Activated T-helper 2 cell treated with anti-CD3 and anti-CD28 coated beads, Interferon-gamma antibody, Interleukin-2, Interleukin-4, amounts not matched to agents 10 μg/mL and 5 μg/mL and 100 μg/mL, durations not matched to agents 14 hours and 24 hours and 36 hours (primary cell): ENCODE results near the gene DMRT3. TPM values are rescaled to one million over a fixed set of nuclear protein-coding genes. Genes with fewer than 3 reads are reported as not detected.
A peak's percentile ranks its signal among the peaks of the same experiment; 100 is the strongest.

Experiments used
- DNase-seq: peaks from one replicate; pipeline ENCODE4 v3.0.0; 2021; ENCODE audit warnings: low spot score
- H3K27ac Mint-ChIP-seq: one replicate; pipeline ENCODE4 v1.8.0; 2021; ENCODE audit warnings: mixed read lengths
- H3K27me3 Mint-ChIP-seq: one replicate; pipeline ENCODE4 v1.8.0; 2021; ENCODE audit warnings: low read depth, mixed read lengths
- H3K36me3 Mint-ChIP-seq: one replicate; pipeline ENCODE4 v1.8.0; 2021; ENCODE audit warnings: low read depth, mixed read lengths
- H3K4me1 Mint-ChIP-seq: one replicate; pipeline ENCODE4 v1.8.0; 2021; ENCODE audit warnings: low read depth, mixed read lengths
- H3K4me3 Mint-ChIP-seq: one replicate; pipeline ENCODE4 v1.8.0; 2021; ENCODE audit warnings: low read depth, mild to moderate bottlenecking, moderate library complexity, mixed read lengths
- H3K9me3 Mint-ChIP-seq: one replicate; pipeline ENCODE4 v1.8.0; 2021; ENCODE audit warnings: mixed read lengths
- intact Hi-C: fragments of 100-400 bp; cut with micrococcal nuclease; formaldehyde crosslinking; loops from one replicate; pipeline ENCODE4 v1.15.1; 2023
- total RNA-seq: library from RNA; stranded (reverse); gene quantifications from 2 replicates; pipeline ENCODE4 v1.2.3, GENCODE V29; 2022

Gene DMRT3
- total RNA-seq, 1 donor from 2014 or later, result not detected

GRCh38 chr9:959914-960313, 16.5 kb upstream of the DMRT3 start:
- intact Hi-C loops, result loop anchor here (10.0 kb wide), 1 partner anchor 65 kb away; no protein-coding TSS in a partner anchor
- Mint-ChIP-seq H3K4me1 (no peaks in the 10 kb centered on the region), H3K9me3 (no peaks in the 10 kb centered on the region), H3K27me3 (peaks cover 35% of the 10 kb centered on the region), H3K27ac (no peak overlapping the region), H3K36me3 (no peaks in the 10 kb centered on the region), H3K4me3 (no peak overlapping the region)
- DNase-seq, result no peak

- no peak for DNase-seq
- intact Hi-C loops, result no loop called here
- Mint-ChIP-seq H3K4me1 (no peaks in the 10 kb centered on the region), H3K36me3 (no peaks in the 10 kb centered on the region), H3K4me3 (no peak overlapping the region), H3K27me3 (peaks cover 53% of the 10 kb centered on the region), H3K27ac (no peak overlapping the region), H3K9me3 (no peaks in the 10 kb centered on the region)
Observed at GRCh38 chr9:962023-962422, 14.4 kb upstream of the DMRT3 start.

- peaks cover 84% of the 10 kb centered on the region for H3K27me3 Mint-ChIP-seq
- H3K4me3 Mint-ChIP-seq, result no peak overlapping the region
- H3K27ac Mint-ChIP-seq, result no peak overlapping the region
- DNase-seq, result no peak
- H3K36me3 Mint-ChIP-seq, result no peaks in the 10 kb centered on the region
- no peaks in the 10 kb centered on the region for H3K9me3 Mint-ChIP-seq
- intact Hi-C loops, result no loop called here
- H3K4me1 Mint-ChIP-seq, result peaks cover 5% of the 10 kb centered on the region
Observed at GRCh38 chr9:965497-965896, 11.0 kb upstream of the DMRT3 start.

GRCh38 chr9:966870-967269, 9.6 kb upstream of the DMRT3 start:
- peaks cover 5% of the 10 kb centered on the region for H3K4me1 Mint-ChIP-seq
- H3K36me3 Mint-ChIP-seq, result no peaks in the 10 kb centered on the region
- no peak for DNase-seq
- H3K27ac Mint-ChIP-seq, result no peak overlapping the region
- H3K9me3 Mint-ChIP-seq, result no peaks in the 10 kb centered on the region
- peaks cover 84% of the 10 kb centered on the region for H3K27me3 Mint-ChIP-seq
- H3K4me3 Mint-ChIP-seq, result no peak overlapping the region
- intact Hi-C loops, result loop anchor here (2.0 kb wide), 1 partner anchor 124 kb away; no protein-coding TSS in a partner anchor

GRCh38 chr9:967436-967835, 9.0 kb upstream of the DMRT3 start:
- Mint-ChIP-seq H3K36me3 (no peaks in the 10 kb centered on the region), H3K9me3 (no peaks in the 10 kb centered on the region), H3K4me3 (no peak overlapping the region), H3K27ac (no peak overlapping the region), H3K27me3 (peaks cover 83% of the 10 kb centered on the region), H3K4me1 (peaks cover 5% of the 10 kb centered on the region)
- intact Hi-C loops, result loop anchor here (2.0 kb wide), 1 partner anchor 125 kb away; no protein-coding TSS in a partner anchor
- DNase-seq, result no peak

- intact Hi-C loops, result loop anchor here (1.0 to 2.0 kb wide), 2 partner anchors 80 to 125 kb away; no protein-coding TSS in a partner anchor
- DNase-seq, result no peak
- H3K36me3 Mint-ChIP-seq, result no peaks in the 10 kb centered on the region
- peaks cover 5% of the 10 kb centered on the region for H3K4me1 Mint-ChIP-seq
- no peak overlapping the region for H3K4me3 Mint-ChIP-seq
- peaks cover 82% of the 10 kb centered on the region for H3K27me3 Mint-ChIP-seq
- no peak overlapping the region for H3K27ac Mint-ChIP-seq
- H3K9me3 Mint-ChIP-seq, result no peaks in the 10 kb centered on the region
Observed at GRCh38 chr9:967903-968641, 8.4 kb upstream of the DMRT3 start.

- no peak overlapping the region for H3K27ac Mint-ChIP-seq
- no peak for DNase-seq
Observed at GRCh38 chr9:969310-970150, 6.9 kb upstream of the DMRT3 start.

GRCh38 chr9:970151-970996, 6.1 kb upstream of the DMRT3 start:
- peak overlapping the region; percentile 5 for H3K4me3 Mint-ChIP-seq
- peaks cover 84% of the 10 kb centered on the region for H3K27me3 Mint-ChIP-seq
- H3K9me3 Mint-ChIP-seq, result no peaks in the 10 kb centered on the region
- H3K27ac Mint-ChIP-seq, result no peak overlapping the region
- H3K36me3 Mint-ChIP-seq, result no peaks in the 10 kb centered on the region
- H3K4me1 Mint-ChIP-seq, result peaks cover 5% of the 10 kb centered on the region
- no peak for DNase-seq
- intact Hi-C loops, result no loop called here

More at GRCh38 chr9:969310-970150, 6.9 kb upstream of the DMRT3 start:
- H3K36me3 Mint-ChIP-seq, result no peaks in the 10 kb centered on the region
- peaks cover 84% of the 10 kb centered on the region for H3K27me3 Mint-ChIP-seq
- no peak overlapping the region for H3K4me3 Mint-ChIP-seq
- peaks cover 5% of the 10 kb centered on the region for H3K4me1 Mint-ChIP-seq
- intact Hi-C loops, result no loop called here
- no peaks in the 10 kb centered on the region for H3K9me3 Mint-ChIP-seq

GRCh38 chr9:971901-972500, 4.5 kb upstream of the DMRT3 start:
- no peak for DNase-seq
- Mint-ChIP-seq H3K4me1 (peaks cover 5% of the 10 kb centered on the region), H3K4me3 (no peak overlapping the region), H3K27ac (no peak overlapping the region), H3K36me3 (no peaks in the 10 kb centered on the region), H3K27me3 (peaks cover 78% of the 10 kb centered on the region), H3K9me3 (no peaks in the 10 kb centered on the region)
- intact Hi-C loops, result no loop called here

GRCh38 chr9:972501-973294, 3.8 kb upstream of the DMRT3 start:
- Mint-ChIP-seq H3K36me3 (no peaks in the 10 kb centered on the region), H3K27ac (no peak overlapping the region), H3K9me3 (no peaks in the 10 kb centered on the region), H3K4me1 (peaks cover 5% of the 10 kb centered on the region), H3K27me3 (peaks cover 75% of the 10 kb centered on the region), H3K4me3 (peak overlapping the region; percentile 2)
- DNase-seq, result no peak
- intact Hi-C loops, result no loop called here

GRCh38 chr9:973295-973834, 3.1 kb upstream of the DMRT3 start:
- H3K27ac Mint-ChIP-seq, result no peak overlapping the region
- no peak for DNase-seq
- intact Hi-C loops, result no loop called here
- peaks cover 74% of the 10 kb centered on the region for H3K27me3 Mint-ChIP-seq
- no peak overlapping the region for H3K4me3 Mint-ChIP-seq
- H3K36me3 Mint-ChIP-seq, result no peaks in the 10 kb centered on the region
- peaks cover 3% of the 10 kb centered on the region for H3K4me1 Mint-ChIP-seq
- no peaks in the 10 kb centered on the region for H3K9me3 Mint-ChIP-seq
